ENCODE results near the gene CC2D2B. TPM values are rescaled to one million over a fixed set of nuclear protein-coding genes. Genes with fewer than 3 reads are reported as not detected.

Gene CC2D2B
- polyA plus RNA-seq, 3 donors, result 0.08 to 1.8 TPM; not detected in 1

DNA sequence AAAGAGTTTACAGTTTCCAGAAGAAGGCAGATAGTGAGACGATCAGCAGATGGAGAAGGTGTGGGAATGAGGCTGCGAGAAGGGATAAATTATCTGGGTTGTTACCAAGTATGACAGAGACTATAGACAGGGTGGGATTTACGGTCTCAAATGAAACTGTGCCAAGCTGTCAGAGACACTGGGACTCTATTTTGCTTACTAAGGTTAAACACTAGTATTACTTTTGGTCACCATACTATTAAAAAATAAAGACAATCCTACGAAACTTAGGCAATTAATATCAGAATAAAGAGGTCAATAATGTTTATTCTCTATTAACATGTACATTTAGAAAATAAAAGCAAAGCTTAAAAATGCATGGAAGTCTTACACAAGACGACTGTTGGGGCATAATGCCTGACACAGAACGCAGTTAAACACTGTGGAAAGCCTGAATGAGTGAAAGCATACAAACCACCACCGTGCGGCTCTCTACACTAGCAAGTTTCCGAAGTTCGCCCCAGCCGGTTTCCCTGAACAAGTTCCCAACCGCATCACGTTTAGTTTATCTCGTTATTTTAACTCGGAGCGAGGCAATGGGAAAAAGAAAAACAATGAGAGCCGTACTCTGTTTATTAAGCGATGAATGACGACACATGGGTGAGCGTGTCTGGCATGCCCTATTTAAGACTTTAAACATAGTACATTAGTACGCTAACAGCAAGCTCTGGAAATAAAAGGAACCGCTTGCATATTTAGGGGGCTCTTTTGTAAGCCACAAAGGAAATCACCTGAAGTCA is 909 bp upstream of the CC2D2B start:
- intact Hi-C loops (cut with micrococcal nuclease), result no loop called here
- peak overlapping the region; percentile 94 to 97 for H3K4me3 Mint-ChIP-seq
- peaks cover 0 to 6% (median 4%) of the 10 kb centered on the region in 7 donors for H3K9me3 Mint-ChIP-seq
- Histone ChIP-seq H3K27me3 (ENCODE audit: control insufficient read depth in 2 of 2, insufficient read depth in 2 of 2, low read length in 2 of 2) (no peaks in the 10 kb centered on the region), H3K4me1 (ENCODE audit: control insufficient read depth in 1 of 2, insufficient read depth in 2 of 2, low read length in 2 of 2) (peaks cover 7 to 10% of the 10 kb centered on the region in 2 donors), H3K9me3 (replicated peaks in 1 of 2; ENCODE audit: control insufficient read depth in 1 of 2, insufficient read depth in 1 of 2, low read length in 2 of 2) (no peaks in the 10 kb centered on the region), H3K9ac (ENCODE audit: insufficient read depth, low read length, poor library complexity, severe bottlenecking) (peak overlapping the region; percentile 76), H3K79me2 (ENCODE audit: insufficient read depth, low read length) (no peaks in the 10 kb centered on the region), H3K4me2 (replicated peaks; ENCODE audit: extremely low read depth, low read length, poor library complexity, severe bottlenecking) (peak overlapping the region; percentile 84), H2AFZ (ENCODE audit: insufficient read depth, low read depth, low read length, poor library complexity, severe bottlenecking) (peak overlapping the region; percentile 92), H3K36me3 (replicated peaks in 1 of 2; ENCODE audit: control insufficient read depth in 1 of 2, insufficient read depth in 2 of 2, low read length in 2 of 2) (peaks cover 0 to 7% of the 10 kb centered on the region in 2 donors), H3K27ac (ENCODE audit: low read depth in 1 of 2, low read length in 2 of 2) (peak overlapping the region in 1 of 2 donors; percentile 52), H4K20me1 (ENCODE audit: insufficient read depth, low read length) (no peaks in the 10 kb centered on the region), H3K4me3 (replicated peaks in 1 of 3; ENCODE audit: low read depth in 2 of 3, low read length in 3 of 3) (peak overlapping the region; percentile 60 to 88 (median 60))
- WGBS (ENCODE audit: insufficient coverage), result 9% methylated on average over 11 of the region's 22 CpGs
- peak overlapping the region in 1 of 7 donors; percentile 38 for H3K27ac Mint-ChIP-seq
- H3K36me3 Mint-ChIP-seq, result peaks cover 2 to 14% of the 10 kb centered on the region in 2 donors
- peak in 2 of 3 donors; percentile 8 to 12 for DNase-seq
- H3K4me1 Mint-ChIP-seq, result peaks cover 15% of the 10 kb centered on the region
- H3K27me3 Mint-ChIP-seq (ENCODE audit: low read depth in 3 of 3), result no peaks in the 10 kb centered on the region
- TF ChIP-seq, protein P1, sequence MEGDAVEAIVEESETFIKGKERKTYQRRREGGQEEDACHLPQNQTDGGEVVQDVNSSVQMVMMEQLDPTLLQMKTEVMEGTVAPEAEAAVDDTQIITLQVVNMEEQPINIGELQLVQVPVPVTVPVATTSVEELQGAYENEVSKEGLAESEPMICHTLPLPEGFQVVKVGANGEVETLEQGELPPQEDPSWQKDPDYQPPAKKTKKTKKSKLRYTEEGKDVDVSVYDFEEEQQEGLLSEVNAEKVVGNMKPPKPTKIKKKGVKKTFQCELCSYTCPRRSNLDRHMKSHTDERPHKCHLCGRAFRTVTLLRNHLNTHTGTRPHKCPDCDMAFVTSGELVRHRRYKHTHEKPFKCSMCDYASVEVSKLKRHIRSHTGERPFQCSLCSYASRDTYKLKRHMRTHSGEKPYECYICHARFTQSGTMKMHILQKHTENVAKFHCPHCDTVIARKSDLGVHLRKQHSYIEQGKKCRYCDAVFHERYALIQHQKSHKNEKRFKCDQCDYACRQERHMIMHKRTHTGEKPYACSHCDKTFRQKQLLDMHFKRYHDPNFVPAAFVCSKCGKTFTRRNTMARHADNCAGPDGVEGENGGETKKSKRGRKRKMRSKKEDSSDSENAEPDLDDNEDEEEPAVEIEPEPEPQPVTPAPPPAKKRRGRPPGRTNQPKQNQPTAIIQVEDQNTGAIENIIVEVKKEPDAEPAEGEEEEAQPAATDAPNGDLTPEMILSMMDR (IDR thresholded peaks at IDR 0.05), result no peak

DNA sequence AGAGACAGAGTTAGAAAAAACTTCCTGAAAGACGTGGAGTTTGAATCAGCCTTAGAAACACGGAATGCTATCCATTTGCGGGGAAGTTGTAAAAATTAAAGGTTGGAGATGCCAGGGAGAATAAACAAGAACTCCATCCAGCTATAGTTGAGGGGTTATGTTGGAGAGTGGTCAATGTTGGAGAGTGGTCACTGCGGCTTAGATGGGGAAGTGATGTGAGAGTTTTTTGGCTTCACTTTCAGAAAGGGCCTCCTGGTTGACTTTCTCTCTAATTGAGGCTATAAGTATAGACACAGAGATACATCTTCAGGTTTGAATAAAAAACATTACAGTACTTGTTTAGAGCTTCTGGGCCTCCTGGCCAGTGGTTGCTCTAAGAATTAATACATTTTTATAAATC is 675 bp downstream of the CC2D2B start:
- peaks cover 7 to 10% of the 10 kb centered on the region in 2 donors for H3K4me1 ChIP-seq (ENCODE audit: control insufficient read depth in 1 of 2, insufficient read depth in 2 of 2, low read length in 2 of 2)
- H3K27ac ChIP-seq (ENCODE audit: low read depth in 1 of 2, low read length in 2 of 2), result no peak overlapping the region
- H3K27me3 ChIP-seq (ENCODE audit: control insufficient read depth in 2 of 2, insufficient read depth in 2 of 2, low read length in 2 of 2), result no peaks in the 10 kb centered on the region
- no peak overlapping the region for H3K9ac ChIP-seq (ENCODE audit: insufficient read depth, low read length, poor library complexity, severe bottlenecking)
- DNase-seq, result no peak
- Mint-ChIP-seq H3K4me3 (peak overlapping the region in 1 of 2 donors; percentile 20), H3K27me3 (ENCODE audit: low read depth in 3 of 3) (no peaks in the 10 kb centered on the region), H3K36me3 (peaks cover 0 to 6% of the 10 kb centered on the region in 2 donors), H3K9me3 (peaks cover 0 to 6% (median 4%) of the 10 kb centered on the region in 7 donors), H3K27ac (no peak overlapping the region), H3K4me1 (peaks cover 11% of the 10 kb centered on the region)
- intact Hi-C loops (cut with micrococcal nuclease), result no loop called here
- no peaks in the 10 kb centered on the region for H3K9me3 ChIP-seq (replicated peaks in 1 of 2; ENCODE audit: control insufficient read depth in 1 of 2, insufficient read depth in 1 of 2, low read length in 2 of 2)
- no peaks in the 10 kb centered on the region for H3K36me3 ChIP-seq (replicated peaks in 1 of 2; ENCODE audit: control insufficient read depth in 1 of 2, insufficient read depth in 2 of 2, low read length in 2 of 2)
- H3K4me3 ChIP-seq (replicated peaks in 1 of 3; ENCODE audit: low read depth in 2 of 3, low read length in 3 of 3), result peak overlapping the region in 1 of 3 experiments; percentile 88
- TF ChIP-seq, protein P1 (IDR thresholded peaks at IDR 0.05), result no peak
- WGBS (ENCODE audit: insufficient coverage), result 60% methylated on average over 1 of the region's 4 CpGs
- H4K20me1 ChIP-seq (ENCODE audit: insufficient read depth, low read length), result no peaks in the 10 kb centered on the region
- H3K79me2 ChIP-seq (ENCODE audit: insufficient read depth, low read length), result no peaks in the 10 kb centered on the region
- peak overlapping the region; percentile 92 for H2AFZ ChIP-seq (ENCODE audit: insufficient read depth, low read depth, low read length, poor library complexity, severe bottlenecking)
- H3K4me2 ChIP-seq (replicated peaks; ENCODE audit: extremely low read depth, low read length, poor library complexity, severe bottlenecking), result peak overlapping the region; percentile 84
